Trophoblast cell (in vitro differentiated cells and primary cell): ENCODE data around the gene WNT9A.

ENCODE experiments used
- DNase-seq, 2 donors: peaks; one replicate each; pipeline ENCODE4 v3.0.0-alpha.2; 2016
- H2AFZ ChIP-seq: 2 replicates; pipeline ENCODE4 v1.6.1; 2013; ENCODE audit warnings: low read length, moderate library complexity, mild to moderate bottlenecking; ENCODE audit not compliant: insufficient read depth, poor library complexity
- H2AK5ac ChIP-seq: 2 replicates; pipeline ENCODE4 v1.6.1; 2013; ENCODE audit warnings: mild to moderate bottlenecking, low read length
- H2BK120ac ChIP-seq: 2 replicates; pipeline ENCODE4 v1.6.1; 2013; ENCODE audit warnings: low read length, mild to moderate bottlenecking, moderate library complexity; ENCODE audit not compliant: insufficient read depth, poor library complexity
- H2BK12ac ChIP-seq: 2 replicates; pipeline ENCODE4 v1.6.1; 2013; ENCODE audit warnings: mild to moderate bottlenecking, low read length, moderate library complexity
- H2BK5ac ChIP-seq: 2 replicates; pipeline ENCODE4 v1.6.1; 2013; ENCODE audit warnings: low read length, low read depth, moderate library complexity, mild to moderate bottlenecking; ENCODE audit not compliant: poor library complexity
- H3K14ac ChIP-seq: 2 replicates; pipeline ENCODE4 v1.6.1; 2013; ENCODE audit warnings: mild to moderate bottlenecking, low read length
- H3K18ac ChIP-seq: 2 replicates; pipeline ENCODE4 v1.6.1; 2013; ENCODE audit warnings: mild to moderate bottlenecking, low read length
- H3K23ac ChIP-seq: 2 replicates; pipeline ENCODE4 v1.6.1; 2013; ENCODE audit warnings: low read length
- H3K27ac ChIP-seq: 2 replicates; pipeline ENCODE4 v1.5.1; 2013; ENCODE audit warnings: low read depth, mild to moderate bottlenecking, inconsistent platforms, low read length, moderate library complexity
- H3K27me3 ChIP-seq: 2 replicates; pipeline ENCODE4 v1.6.1; 2013; ENCODE audit warnings: inconsistent platforms, mild to moderate bottlenecking, low read length, moderate library complexity; ENCODE audit not compliant: insufficient read depth
- H3K36me3 ChIP-seq, 2 experiments: 1 replicate in 1 of 2; 2 replicates in 1 of 2; pipeline ENCODE4 v1.6.1; 2013; ENCODE audit warnings: low read length in 2 of 2, mild to moderate bottlenecking in 2 of 2, moderate library complexity in 1 of 2; ENCODE audit not compliant: insufficient read depth in 2 of 2, control insufficient read depth in 1 of 2
- H3K4ac ChIP-seq: 2 replicates; pipeline ENCODE4 v1.6.1; 2013; ENCODE audit warnings: low read depth, mild to moderate bottlenecking, low read length, moderate library complexity
- H3K4me1 ChIP-seq, 2 experiments: 1 replicate in 1 of 2; 2 replicates in 1 of 2; pipeline ENCODE4 v1.6.1; 2013; ENCODE audit warnings: low read length in 2 of 2, mild to moderate bottlenecking in 2 of 2, moderate library complexity in 1 of 2; ENCODE audit not compliant: insufficient read depth in 2 of 2, control insufficient read depth in 1 of 2
- H3K4me2 ChIP-seq: 2 replicates; pipeline ENCODE4 v1.6.1; 2013; ENCODE audit warnings: inconsistent platforms, mild to moderate bottlenecking, low read length, moderate library complexity
- H3K4me3 ChIP-seq: 2 replicates; pipeline ENCODE4 v1.5.1; 2013; ENCODE audit warnings: mild to moderate bottlenecking, low read depth, low read length, inconsistent platforms
- H3K79me1 ChIP-seq: one replicate; pipeline ENCODE4 v1.6.1; 2013; ENCODE audit warnings: low read length
- H3K79me2 ChIP-seq: 2 replicates; pipeline ENCODE4 v1.6.1; 2013; ENCODE audit warnings: low read length, mild to moderate bottlenecking; ENCODE audit not compliant: control insufficient read depth, insufficient read depth, poor library complexity
- H3K9ac ChIP-seq: 2 replicates; pipeline ENCODE4 v1.6.1; 2013; ENCODE audit warnings: mild to moderate bottlenecking, low read length
- H3K9me3 ChIP-seq: 2 replicates; pipeline ENCODE4 v1.6.1; 2013; ENCODE audit warnings: low read depth, mild to moderate bottlenecking, control low read depth, inconsistent platforms, low read length; ENCODE audit not compliant: insufficient read depth
- H4K12ac ChIP-seq: 2 replicates; pipeline ENCODE4 v1.6.1; 2013; ENCODE audit warnings: low read depth, mild to moderate bottlenecking, low read length, moderate library complexity
- H4K8ac ChIP-seq: 2 replicates; pipeline ENCODE4 v1.6.1; 2013; ENCODE audit warnings: low read depth, mild to moderate bottlenecking, low read length, moderate library complexity
- H4K91ac ChIP-seq: one replicate; pipeline ENCODE4 v1.6.1; 2013; ENCODE audit warnings: low read depth, mild to moderate bottlenecking, low read length, moderate library complexity
- WGBS: extraction: QIAGEN DNeasy Blood & Tissue Kit; methylation state at CpG from one replicate; pipeline ENCODE4 v1.1.7; 2013; ENCODE audit warnings: missing lambda C conversion rate; ENCODE audit not compliant: insufficient read length, insufficient coverage; ENCODE audit errors: extremely low coverage; 5-methylcytosine and 5-hydroxymethylcytosine counted together

WNT9A gene

DNA sequence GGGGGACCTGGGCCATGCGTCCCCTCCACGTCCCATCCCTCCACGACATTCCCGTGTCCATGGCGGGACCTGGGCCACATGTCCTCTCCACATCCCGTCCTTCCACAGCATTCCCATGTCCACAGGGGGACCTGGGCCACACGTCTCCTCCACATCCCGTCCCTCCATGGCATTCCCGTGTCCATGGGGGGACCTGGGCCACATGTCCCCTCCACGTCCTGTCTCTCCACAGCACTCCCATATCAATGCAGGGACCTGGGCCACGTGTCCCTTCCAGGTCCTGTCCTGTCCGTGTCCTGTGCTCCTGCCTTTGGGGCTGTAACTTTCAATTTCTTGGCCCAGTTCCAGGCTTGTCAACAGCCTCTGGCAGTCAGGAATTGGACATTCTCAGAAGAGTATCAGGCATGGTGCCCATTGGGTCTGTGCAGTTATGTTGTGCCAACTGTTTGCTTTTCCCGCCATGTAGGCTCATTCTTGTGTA, 47.1 kb downstream of the WNT9A start:
- H3K18ac ChIP-seq: no peak overlapping the region

DNA sequence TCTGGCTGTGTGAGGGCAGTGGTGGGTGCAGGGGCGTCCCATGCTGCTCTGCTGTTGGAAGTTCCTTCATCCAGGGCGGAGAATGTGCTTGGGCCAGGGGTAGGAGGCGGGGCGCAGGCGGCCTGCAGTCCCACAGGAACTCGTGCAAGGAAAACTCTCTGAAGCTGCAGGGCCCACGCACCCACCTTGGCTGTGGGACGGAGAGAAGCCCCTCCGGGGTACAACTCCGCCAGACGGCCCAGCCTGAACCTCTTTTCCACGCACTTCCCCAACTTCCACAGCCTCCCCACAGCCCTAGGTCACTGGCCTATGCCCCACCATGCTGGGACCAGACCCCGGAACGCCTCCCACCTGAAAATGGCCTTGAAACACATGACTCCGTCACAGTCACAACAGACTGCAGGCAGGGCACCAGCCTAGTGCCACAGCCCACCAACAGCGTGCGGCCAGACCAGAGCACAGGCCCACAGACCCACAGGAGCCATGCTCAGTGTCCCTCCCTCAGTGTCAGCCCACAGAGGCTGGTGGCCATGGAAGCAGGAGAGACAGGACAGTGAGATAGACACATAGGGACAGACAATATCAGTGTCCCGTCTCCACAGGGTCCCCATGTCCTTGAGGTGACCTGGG, 47.8 kb downstream of the WNT9A start:
- no peak overlapping the region for H2BK5ac ChIP-seq
- H3K9ac ChIP-seq: no peak overlapping the region
- peaks cover 46% of the 10 kb centered on the region for H3K79me1 ChIP-seq
- H3K4me1 ChIP-seq: peaks cover 35 to 36% of the 10 kb centered on the region in 2 experiments
- H2BK120ac ChIP-seq: no peak overlapping the region
- H4K12ac ChIP-seq: no peak overlapping the region
- H3K36me3 ChIP-seq: no peaks in the 10 kb centered on the region
- H3K18ac ChIP-seq: no peak overlapping the region
- peak overlapping the region; percentile 0 for H2BK12ac ChIP-seq
- no peak overlapping the region for H3K4me2 ChIP-seq
- H3K9me3 ChIP-seq: peaks cover 3% of the 10 kb centered on the region
- no peak for DNase-seq
- H2AFZ ChIP-seq: no peak overlapping the region
- peak overlapping the region; percentile 1 for H2AK5ac ChIP-seq
- no peak overlapping the region for H4K8ac ChIP-seq
- no peak overlapping the region for H3K14ac ChIP-seq
- H4K91ac ChIP-seq: peak overlapping the region; percentile 21
- H3K27me3 ChIP-seq: no peaks in the 10 kb centered on the region
- peaks cover 7% of the 10 kb centered on the region for H3K79me2 ChIP-seq
- WGBS: no CpG with 5 or more reads among the region's 18 CpGs
- H3K27ac ChIP-seq: no peak overlapping the region
- no peak overlapping the region for H3K4ac ChIP-seq
- no peak overlapping the region for H3K23ac ChIP-seq
- H3K4me3 ChIP-seq: no peak overlapping the region

More for the DNA sequence above, 47.1 kb downstream of the WNT9A start:
- Histone ChIP-seq H3K36me3 (no peaks in the 10 kb centered on the region), H4K91ac (peak overlapping the region; percentile 4), H2BK5ac (no peak overlapping the region), H3K14ac (peak overlapping the region; percentile 24), H4K8ac (no peak overlapping the region), H3K23ac (no peak overlapping the region), H3K79me2 (peaks cover 7% of the 10 kb centered on the region), H3K4me3 (no peak overlapping the region), H3K27ac (no peak overlapping the region), H2BK120ac (no peak overlapping the region), H3K9ac (no peak overlapping the region), H3K27me3 (no peaks in the 10 kb centered on the region), H3K4ac (no peak overlapping the region), H4K12ac (no peak overlapping the region), H3K4me2 (no peak overlapping the region), H3K4me1 (peaks cover 29% of the 10 kb centered on the region in 2 experiments), H3K9me3 (peaks cover 3% of the 10 kb centered on the region), H2BK12ac (peak overlapping the region; percentile 41), H2AFZ (no peak overlapping the region), H2AK5ac (peak overlapping the region; percentile 65), H3K79me1 (peaks cover 39% of the 10 kb centered on the region)
- no peak for DNase-seq
- no CpG with 5 or more reads among the region's 13 CpGs for WGBS

- Histone ChIP-seq H3K18ac (no peak overlapping the region), H2AK5ac (no peak overlapping the region), H3K79me2 (peaks cover 7% of the 10 kb centered on the region), H3K14ac (no peak overlapping the region), H3K27me3 (no peaks in the 10 kb centered on the region), H3K79me1 (peaks cover 50% of the 10 kb centered on the region), H3K36me3 (no peaks in the 10 kb centered on the region), H2AFZ (no peak overlapping the region), H3K9ac (no peak overlapping the region), H3K27ac (no peak overlapping the region), H3K4me2 (no peak overlapping the region), H3K4ac (no peak overlapping the region), H4K91ac (peak overlapping the region; percentile 21), H2BK12ac (no peak overlapping the region), H4K8ac (no peak overlapping the region), H3K4me3 (no peak overlapping the region), H3K23ac (no peak overlapping the region), H2BK5ac (no peak overlapping the region), H3K9me3 (peaks cover 3% of the 10 kb centered on the region), H3K4me1 (peaks cover 41 to 43% of the 10 kb centered on the region in 2 experiments), H2BK120ac (no peak overlapping the region), H4K12ac (no peak overlapping the region)
- DNase-seq: no peak
- WGBS: no CpG with 5 or more reads among the region's 12 CpGs
Measured at GRCh38 chr1:227899141-227899819, 48.5 kb downstream of the WNT9A start.

- Histone ChIP-seq H3K4me1 (peaks cover 46 to 49% of the 10 kb centered on the region in 2 experiments), H3K9ac (no peak overlapping the region), H2BK120ac (no peak overlapping the region), H3K27ac (no peak overlapping the region), H3K79me1 (peaks cover 52% of the 10 kb centered on the region), H3K79me2 (peaks cover 7% of the 10 kb centered on the region), H2BK12ac (no peak overlapping the region), H3K9me3 (peaks cover 2% of the 10 kb centered on the region), H3K27me3 (no peaks in the 10 kb centered on the region), H4K91ac (peak overlapping the region; percentile 1), H3K14ac (no peak overlapping the region), H2AFZ (no peak overlapping the region), H3K18ac (no peak overlapping the region), H3K4me2 (no peak overlapping the region), H2BK5ac (no peak overlapping the region), H3K36me3 (no peaks in the 10 kb centered on the region), H3K23ac (no peak overlapping the region), H3K4me3 (no peak overlapping the region), H4K8ac (no peak overlapping the region), H3K4ac (no peak overlapping the region), H2AK5ac (no peak overlapping the region), H4K12ac (no peak overlapping the region)
- WGBS: no CpG with 5 or more reads among the region's 12 CpGs
- DNase-seq: no peak
Measured at GRCh38 chr1:227898502-227899140, 49.1 kb downstream of the WNT9A start.
